GM21737 (cell line): ENCODE measurements around the gene GALNT10.

Experiments
- ATAC-seq: cut with Tn5 transposase; IDR thresholded peaks from one replicate; pipeline ENCODE4 v1.9.1; 2021; ENCODE audit warnings: mild to moderate bottlenecking, moderate library complexity; ENCODE audit not compliant: unreplicated experiment

Gene GALNT10

DNA sequence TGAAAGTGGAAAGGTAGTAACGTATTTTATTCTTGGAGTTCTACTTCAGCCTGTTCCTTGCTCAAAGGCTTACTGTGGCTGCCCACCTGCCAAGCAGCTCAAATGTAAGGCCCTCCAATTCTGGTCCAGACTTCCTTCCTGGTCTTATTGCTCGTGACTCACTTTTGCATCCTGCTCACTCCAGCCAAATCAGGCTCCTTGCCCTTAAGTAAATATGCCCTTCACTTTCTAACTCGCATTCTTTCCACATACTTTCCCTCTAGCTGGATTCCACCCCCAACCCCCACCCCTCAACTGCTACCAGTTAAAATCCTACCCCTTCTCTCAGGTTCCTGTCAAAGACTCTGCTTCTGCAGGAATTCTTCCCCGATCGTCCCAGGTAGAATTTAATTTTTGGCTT lies 96.6 kb downstream of the GALNT10 start:
- ATAC-seq = no peak

DNA sequence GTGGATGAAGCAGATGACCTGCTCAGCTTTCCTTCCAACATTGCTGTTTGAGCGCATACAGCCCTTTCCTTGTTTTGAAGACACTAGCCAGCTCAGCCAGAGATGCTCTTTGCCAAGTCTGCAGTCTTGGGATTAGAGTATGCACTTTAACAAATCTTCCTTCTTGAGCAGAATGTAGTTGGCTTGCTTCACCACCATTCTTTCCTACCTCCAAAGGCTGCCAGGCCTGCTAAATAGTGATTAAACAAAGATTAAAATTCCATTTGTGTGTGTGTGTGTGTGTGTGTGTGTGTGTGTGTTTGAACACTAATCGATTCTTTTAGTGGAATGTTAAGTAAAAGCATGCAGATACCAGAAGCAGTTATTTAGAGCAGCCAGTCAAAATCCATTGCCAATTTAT lies 97.6 kb downstream of the GALNT10 start:
- no peak for ATAC-seq

DNA sequence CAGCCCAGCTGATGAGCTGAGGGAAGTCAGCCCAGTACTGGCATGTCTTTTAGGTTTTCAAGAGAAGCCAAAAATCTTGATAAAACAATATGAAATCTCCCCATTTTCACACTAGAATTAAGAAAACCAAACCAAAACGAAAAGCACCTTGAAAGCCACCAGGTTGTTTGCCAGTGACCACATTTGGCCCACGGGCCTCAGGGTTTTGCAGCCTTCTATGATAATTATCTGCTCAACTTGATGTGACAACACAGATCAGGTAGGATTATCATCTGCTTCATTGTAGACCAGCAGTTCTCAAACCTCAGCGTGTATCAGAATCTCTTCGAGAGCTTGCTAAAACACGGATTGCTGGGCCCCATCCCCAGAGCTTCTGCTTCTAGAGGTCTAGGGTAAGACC lies 101.4 kb downstream of the GALNT10 start:
- no peak for ATAC-seq

DNA sequence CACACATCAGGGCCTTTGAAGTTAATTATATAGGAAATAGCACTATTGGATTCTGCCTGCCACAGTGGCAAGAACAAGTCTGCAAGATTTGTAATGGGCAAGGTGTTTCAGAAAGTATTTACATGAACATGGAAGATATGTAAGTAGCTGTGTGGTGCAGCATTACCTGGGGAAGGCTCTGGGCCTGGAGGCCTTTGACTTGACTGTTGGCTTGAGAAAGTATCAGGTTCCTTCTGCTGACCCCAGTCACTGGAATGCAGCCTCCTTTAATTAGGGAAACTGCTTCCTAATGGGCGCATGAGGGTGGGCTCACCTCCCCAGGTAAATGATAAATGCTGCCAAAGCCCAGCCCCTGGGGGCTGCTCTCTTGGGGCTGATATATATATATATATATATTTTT lies 102.7 kb downstream of the GALNT10 start:
- ATAC-seq = no peak

DNA sequence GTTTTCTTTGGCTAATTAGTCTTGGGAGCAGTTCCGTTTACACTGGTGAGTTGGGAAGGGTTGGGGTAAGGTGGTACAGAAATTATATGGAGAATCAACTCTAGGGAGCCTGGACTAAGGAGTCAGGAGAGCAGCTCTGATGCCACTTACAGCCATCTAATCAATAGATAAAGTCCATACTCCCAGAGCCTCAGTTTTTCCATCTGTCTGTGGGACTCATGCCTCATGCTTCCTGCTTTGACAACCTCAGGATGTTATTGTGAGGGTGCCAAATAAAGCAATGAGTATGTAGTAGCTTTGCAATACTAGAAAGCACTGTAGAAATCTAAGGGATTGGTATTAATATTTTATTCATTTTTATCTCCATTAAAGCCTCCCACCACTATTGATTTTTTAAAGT lies 105.0 kb downstream of the GALNT10 start:
- no peak for ATAC-seq

DNA sequence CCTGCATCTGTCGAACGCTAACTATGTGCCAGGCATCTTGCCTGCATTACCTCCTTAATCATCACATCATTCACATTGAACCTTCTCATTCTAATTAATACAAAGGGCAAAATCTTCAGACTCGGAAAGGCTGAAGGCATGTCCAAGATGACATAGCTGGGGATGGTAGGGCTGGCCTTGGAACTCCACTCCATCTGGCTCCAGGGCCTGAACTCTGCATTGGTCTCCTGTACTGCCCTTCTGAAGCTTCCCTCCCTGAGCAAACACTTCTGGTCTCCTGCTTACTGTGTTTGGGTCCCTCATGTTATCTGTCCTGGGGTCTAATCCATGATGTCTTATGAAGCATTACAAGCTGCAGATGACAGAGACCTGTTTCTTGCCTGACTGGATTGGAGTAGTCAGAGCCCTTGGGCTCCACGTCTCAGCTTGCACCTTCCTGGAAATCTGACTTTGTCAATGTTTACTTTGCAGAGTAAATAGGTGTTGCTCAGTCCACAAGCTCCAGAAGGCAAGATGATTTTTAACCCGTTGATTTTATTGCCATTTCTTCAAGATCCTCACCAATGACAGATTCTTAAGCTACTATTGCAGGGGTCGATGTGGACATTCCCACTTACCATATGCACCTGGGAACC lies 106.1 kb downstream of the GALNT10 start:
- no peak for ATAC-seq

DNA sequence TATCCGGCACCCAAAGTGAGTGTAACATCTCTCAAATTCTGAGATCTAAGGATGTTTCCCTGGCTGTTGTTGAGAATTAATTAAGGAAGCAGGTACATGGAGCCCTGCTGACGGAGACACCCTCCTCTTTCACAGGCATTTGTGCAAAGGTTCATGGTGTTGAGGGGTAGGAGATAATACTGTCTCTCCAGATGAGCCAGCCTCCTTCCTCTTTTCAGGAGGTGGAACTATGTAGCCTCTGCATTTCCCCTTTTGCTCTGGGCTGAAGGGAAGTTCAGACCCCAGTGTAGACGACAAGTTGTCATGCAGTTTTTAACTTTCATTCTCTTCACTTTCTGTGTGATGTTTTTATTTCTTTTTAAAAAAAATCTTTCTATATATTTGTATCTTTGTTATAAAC lies 107.5 kb downstream of the GALNT10 start:
- no peak for ATAC-seq

DNA sequence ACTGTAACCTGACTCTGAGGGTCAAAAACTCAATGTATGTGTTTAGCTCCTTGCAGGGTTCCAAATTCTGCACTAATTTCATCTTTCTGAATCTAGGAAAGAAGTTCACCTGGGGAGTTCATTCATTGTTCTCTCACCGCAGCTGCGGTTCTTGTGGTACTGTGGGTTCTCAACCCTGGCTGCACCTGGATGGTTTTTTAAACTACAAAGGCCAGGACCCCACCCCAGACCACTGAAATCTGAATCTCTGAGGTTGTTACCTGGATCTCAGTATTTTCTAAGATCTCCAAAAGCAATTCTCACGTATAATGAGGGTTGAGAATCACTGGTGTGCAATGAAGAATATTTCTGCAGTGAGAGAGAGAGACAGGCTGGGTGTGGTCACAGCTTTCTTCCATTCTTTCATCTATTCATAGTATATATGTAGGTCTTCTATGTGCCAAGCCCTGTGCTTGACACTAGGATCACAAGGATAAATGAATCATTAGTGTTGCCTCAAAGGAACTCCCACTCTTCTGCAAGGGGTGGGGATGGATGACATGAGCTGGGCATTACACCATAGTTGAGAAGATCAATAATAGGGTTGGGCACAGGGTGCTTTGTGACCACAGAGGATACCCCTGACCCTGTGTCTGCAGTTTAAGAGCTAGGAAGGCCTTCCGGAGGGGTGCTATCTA lies 109.8 kb downstream of the GALNT10 start:
- ATAC-seq = no peak

DNA sequence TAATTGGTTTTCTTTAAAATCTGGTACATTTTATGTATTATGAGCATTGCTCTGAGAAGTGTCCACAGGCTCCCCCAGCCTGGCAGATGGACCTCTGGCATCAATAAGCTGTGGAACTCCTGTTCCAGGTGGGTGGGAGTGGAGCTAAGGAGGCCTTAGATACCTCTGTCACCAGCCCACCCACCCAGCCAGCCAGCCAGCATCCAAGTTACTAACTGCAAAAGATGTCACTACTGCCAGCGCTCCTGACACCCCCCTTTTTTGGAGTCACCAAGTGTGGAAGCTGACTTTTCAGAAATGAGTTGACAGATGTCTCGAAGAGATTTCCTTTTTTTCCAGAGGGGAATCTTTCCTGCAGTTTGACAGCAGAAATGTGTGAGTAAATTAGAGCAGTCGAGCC lies 111.2 kb downstream of the GALNT10 start:
- ATAC-seq = no peak

DNA sequence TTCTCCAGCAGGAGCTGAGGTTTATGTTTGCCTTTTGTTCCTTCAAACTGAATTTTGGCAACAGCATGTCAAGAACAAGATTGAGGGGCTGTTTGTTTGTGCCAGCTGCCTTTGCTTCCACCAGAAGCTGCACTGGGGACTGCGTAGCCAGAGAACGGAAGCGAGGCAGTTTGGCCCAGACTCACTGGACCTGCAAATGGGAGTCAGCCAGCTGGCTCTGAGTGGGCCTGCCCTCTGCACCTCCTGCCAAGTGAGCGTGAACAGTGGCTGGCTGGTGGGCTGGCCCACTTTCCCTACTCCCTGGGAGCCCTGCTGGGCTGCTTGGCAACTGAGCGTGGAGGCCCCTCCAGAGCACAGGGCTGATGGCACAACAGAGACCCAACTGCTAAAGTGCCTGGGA lies 111.6 kb downstream of the GALNT10 start:
- ATAC-seq = no peak

DNA sequence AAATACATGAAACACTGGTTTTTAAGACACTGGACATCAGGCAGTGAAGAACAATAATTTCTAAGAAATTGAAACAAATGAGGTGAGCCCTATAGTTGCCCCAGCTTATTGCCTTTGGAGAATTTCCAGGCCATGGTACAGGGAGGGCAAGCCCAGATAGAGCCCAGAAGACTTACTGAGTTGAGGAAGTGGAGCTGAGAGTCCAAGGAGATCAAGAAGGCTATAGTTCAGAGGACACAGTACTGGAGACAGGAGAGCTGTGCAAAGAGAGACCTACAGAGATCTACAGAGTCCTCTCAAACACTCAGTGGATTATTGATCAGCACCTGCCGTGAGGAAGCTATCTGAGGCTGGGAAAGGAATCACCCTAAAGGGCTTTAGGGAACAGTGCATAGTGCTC lies 112.6 kb downstream of the GALNT10 start:
- ATAC-seq = no peak

DNA sequence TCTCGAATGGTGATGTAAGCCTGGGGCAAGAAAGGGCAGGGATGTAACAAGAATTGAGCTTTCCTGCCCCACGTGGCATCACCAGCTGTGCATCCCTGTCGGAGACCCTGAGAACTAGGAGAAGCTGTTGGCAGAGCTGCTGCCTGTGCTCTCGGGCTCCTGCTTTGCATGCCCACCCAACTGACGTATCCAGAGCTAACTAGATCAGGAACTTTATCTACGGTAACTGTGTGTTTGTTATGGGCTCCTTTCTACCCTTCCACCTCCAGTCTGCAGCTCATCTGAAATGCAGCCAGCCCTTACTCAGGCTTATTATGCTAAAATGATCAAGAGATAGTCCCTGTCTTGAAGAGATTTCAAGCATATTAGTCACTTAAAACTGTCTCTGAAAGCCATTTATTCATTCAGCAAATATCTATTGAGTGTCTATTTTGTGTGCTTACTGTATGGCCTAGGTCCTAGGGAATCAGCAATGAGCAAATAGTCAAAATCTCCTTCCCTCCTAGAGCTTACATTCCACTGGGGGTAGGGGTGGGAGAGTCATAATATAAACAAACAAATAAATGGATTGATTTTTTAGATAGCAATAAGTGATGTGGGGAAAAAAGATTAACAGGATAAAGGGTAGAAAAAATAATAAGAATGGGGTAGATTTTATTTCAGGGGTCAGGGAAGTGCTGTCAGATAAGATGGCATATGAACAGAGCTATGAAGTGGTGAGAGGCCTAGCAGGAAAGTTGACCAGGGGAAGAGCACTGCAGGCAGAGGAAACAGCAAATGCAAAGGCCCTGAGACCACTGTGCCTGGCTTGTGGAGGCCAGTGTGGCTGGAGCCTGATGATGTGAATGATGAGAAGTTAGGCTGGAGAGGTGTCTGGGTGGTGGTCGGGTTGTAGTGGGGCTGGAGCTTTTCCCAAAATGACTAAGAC lies 118.2 kb downstream of the GALNT10 start:
- no peak for ATAC-seq

DNA sequence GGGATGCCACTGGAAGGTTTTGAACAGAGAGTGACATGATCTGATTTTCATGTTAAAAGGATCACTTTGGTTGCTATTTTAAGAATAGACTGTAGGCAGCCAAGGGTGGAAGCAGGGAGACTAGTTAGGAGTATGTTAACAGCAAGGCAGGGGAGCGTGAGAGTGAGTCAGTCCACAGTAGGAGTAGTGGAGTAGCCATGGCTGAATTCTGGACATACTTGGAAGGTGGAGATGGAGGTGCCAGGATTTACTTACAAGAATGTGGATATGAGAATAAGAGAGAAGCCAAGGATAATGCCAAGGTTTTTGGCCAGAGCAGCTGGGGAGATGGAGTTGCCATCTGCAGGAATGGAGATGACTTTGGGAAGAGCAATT lies 118.8 kb downstream of the GALNT10 start:
- ATAC-seq = no peak

DNA sequence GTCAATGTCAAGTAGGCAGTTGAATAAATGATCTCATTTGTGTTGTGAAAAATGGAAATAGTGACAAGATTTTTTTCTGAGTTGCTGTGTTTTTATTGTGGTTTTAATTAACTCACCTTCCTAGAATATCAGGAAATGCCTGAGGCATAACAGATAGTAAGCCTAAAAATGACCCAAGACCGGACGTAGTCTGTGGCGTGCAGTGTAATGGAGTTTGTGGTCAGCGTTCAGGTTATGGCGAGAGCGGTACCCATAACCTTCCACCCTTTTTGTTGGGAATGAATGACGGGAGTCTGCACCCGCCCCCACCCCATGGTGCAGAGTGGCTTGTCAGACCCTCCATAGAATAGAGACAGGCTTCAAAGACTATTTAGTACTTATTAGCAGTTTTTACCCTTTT lies 119.3 kb downstream of the GALNT10 start:
- ATAC-seq = no peak

DNA sequence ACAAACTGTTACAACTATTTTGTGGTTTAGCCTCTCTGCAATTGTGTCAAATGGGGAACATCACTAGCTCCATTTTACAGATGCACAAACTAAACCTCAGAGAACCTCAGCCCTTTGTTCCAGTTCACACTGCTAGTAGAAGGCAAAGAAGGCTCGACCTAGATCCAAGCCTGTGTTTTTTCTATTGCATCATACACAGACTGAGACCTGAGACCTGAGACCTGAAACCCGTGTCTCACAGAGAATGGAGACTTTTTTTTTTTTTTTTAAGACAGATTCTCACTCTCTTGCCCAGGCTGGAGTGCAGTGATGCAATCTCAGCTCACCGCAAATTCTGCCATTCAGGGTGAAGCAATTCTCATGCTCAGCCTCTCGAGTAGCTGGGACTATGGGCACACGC lies 120.8 kb downstream of the GALNT10 start:
- ATAC-seq = no peak

DNA sequence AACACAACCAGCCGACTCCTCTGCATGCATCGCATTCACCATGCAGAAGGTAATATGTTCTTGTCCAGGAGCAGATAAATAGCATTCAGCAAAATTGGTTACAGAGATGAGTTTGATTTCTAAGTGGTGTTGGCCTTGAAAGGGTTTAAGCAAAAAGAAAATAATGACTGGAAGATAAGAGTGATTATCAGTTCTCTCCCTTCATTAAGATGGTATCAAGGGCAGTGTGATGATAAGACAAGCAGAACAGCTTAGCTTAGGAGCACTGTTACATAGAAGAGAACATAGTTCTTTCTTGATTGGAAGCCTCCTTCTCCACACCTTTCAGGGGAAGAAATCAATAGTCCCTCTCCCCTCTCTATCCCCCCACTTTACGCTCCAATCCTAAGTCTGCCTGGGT lies 121.5 kb downstream of the GALNT10 start:
- no peak for ATAC-seq

DNA sequence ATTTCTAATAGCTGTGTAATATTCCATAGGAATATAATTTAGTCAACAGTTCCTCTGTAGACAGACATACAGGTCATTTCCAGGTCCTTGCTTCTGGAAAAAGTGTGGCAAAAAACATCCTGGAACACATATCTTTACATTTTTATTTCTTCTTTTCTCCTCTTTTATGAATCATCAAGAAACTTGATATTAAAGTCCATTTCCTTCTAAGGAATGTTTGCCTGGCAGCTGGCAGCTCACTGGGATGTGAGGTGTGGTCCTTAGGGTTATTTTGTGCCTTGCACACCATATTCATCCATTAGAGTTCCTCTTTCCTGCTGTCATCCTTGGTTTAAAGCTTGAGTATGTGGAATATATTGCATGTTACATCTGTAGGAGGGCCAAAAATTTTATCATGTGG lies 122.0 kb downstream of the GALNT10 start:
- ATAC-seq = no peak

DNA sequence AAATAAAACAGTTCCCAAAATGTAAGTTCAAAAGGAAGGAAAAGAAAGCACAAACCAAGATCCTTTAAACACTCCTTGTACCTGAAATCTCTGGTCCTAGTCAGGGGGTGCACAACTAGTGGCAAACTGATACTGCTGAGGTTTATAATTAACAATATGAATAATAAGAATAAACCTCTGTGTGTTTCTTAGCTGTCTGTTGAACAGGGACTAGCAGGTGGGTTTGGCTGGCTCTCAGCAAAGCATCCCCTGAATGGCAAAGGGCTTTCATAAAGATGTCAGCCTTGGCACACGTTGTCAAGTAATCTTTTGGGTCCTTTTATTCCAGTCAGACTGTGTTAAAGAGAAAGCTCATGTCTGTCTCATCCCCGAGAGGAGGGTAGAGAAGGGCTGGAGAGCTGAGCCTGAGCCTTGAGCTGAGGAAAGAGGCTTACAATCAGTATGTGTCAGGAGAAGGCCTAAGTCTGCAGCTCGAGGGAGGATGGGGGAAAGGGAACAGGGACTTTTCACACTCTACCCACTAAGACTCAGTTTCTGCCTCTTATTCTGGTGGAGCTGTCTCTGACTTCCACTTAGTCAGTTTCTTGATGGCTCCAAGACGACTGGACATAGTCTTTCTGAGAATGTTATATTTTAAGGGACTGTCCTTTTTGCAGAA lies 123.0 kb downstream of the GALNT10 start:
- no peak for ATAC-seq

DNA sequence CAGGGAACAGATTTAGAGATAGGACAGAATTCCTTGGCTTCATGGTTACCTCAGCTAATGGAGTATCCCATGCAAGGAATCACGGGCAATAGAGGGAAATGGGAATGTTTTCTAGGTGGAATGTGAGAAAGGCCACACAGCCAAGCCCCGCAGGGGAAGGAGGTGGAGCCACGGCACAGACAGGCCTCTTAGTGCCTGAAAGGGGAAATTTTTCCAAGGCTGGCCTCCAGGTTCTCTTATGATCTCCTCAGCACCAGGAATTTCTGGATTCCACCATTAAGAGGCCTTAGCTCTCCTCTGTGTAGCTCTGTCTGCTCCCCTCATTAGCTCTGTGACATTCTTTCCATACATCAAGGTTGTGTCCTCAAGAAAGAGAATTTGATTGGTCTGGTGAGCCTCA lies 124.7 kb downstream of the GALNT10 start:
- no peak for ATAC-seq

DNA sequence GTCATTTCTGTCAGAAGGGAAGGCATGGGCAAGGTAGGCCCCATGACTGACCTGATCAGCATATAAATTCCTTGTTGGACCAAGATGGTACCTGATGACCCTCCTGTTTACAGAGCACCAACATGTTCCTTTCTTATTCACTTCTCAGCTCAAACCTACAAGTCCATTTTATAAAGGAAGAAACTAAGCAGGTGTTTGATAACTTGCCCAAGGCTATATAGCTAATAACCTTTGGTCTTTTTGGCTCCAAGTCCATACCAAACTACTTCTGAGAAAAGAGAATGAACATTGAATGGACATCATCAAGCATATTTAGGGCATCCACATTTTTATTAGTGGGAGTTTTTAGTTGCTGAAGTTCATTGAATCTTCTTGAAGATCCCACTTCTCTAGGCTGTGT lies 125.2 kb downstream of the GALNT10 start:
- no peak for ATAC-seq

DNA sequence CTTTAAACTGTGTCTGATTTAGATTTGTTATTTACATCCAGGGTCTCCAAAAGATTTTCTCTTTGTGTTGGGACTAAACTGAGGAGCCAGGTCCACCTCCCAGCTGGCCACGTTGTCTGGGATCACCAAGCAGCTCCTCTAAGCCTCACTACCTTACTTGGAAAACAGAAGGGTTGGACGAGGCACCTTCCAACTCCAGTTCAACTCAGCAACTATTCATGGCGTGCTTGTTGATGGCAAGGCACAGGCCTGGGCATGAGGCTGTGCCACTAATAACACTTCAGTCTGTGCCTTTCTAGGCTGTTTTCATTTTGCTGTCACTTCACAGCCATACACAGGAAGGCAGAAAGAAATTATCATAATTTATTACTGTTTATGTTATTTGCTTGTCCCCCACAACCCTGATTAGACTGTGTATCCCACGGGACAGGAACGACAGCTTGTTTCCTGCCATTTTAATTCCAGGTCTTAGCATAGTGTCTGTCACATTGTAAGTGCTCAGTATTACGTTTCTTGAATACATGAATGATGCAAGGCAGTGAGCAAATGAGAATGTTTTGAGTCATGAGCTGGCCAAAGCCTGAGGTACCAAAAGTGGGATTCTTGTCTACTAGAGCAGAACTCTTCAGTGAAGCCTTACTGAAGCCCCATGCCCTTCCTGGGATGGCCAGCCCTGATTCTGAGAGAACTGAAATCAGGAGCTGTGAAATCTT lies 125.8 kb downstream of the GALNT10 start:
- no peak for ATAC-seq
